ENCODE measurements around the gene SPTBN1. TPM values are rescaled to one million over a fixed set of nuclear protein-coding genes. Genes with fewer than 3 reads are reported as not detected.

Gene SPTBN1
- total and polyA plus RNA-seq, 2 of the 13 experiments (the other 11 are each of a cell fraction or from before 2014, with no cell fraction given): 123 to 299 TPM

DNA sequence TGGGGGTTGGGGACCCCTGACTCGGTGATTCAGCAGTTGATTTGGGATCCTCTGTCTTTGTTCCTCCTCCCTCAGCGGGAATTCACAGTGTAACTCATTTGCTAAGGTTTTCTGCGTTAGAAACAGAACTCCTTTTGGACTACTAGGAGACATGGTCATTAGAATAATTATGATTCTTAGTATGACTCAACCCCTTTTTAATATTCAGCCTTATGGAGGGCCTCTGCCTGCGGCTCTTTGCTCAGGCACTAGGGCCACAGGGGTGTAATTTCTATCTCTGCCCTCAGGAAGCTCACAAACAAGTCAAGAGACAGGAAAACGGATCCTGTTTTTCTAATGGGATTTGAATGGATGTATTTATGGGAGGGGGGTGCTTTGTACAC is 117.4 kb downstream of the SPTBN1 start:
- peaks cover 11 to 35% of the 10 kb centered on the region in 2 experiments for H3K36me3 ChIP-seq (replicated peaks in 1 of 2; ENCODE audit: control insufficient read depth in 1 of 2, insufficient read depth in 2 of 2, low read length in 2 of 2)
- POLR2A ChIA-PET: interaction anchor here (1.8 to 8.8 kb wide), 3 partner anchors 13 to 41 kb away, joined by 7 to 108 read pairs (median 14); no protein-coding TSS in a partner anchor

DNA sequence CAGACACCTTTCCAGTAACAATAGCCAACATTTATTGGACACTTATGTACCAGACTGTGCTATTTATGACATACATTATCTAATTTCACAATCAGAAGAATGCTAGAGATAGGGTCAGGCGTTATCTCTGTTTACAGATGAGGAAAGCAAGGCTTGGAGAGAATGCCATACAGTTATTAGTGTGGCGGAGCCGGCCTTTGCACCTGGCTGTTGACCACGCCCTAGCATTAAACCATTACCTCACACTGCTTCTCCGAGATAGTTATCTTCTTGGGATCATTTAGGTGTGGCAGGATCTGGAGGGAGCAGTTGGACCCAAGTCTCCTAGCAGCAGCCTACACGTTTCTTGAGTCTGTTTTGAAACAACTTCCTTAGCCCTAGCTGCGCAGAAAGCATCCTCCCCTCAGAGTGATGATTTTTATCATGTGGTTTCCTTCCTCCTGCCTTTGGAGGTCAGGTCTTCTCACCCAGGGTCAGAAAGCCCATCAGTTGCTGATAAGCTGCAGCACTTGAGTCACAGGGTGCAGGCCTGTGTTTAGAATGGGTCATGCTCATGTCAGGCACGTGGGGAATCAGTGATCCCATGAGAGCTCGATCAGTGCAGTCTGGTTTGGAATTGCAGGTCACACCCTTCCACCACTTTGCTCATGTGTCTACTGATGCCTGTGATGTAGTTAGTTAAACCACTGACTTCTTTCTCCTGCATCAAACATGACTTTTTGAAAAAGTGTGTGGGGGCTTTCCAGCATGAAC is 118.2 kb downstream of the SPTBN1 start:
- DNase-seq (ENCODE audit: low spot score) (peak; percentile 88), ATAC-seq (peak; percentile 34), FAIRE-seq (no peak)
- Histone ChIP-seq H3K4me2 (ENCODE audit: low read depth, low read length) (peak overlapping the region; percentile 75), H3K36me3 (replicated peaks in 1 of 2; ENCODE audit: control insufficient read depth in 1 of 2, insufficient read depth in 2 of 2, low read length in 2 of 2) (peaks cover 11 to 31% of the 10 kb centered on the region in 2 experiments), H3K27me3 (ENCODE audit: control insufficient read depth in 1 of 2, insufficient read depth in 2 of 2, low read length in 2 of 2) (no peaks in the 10 kb centered on the region), H3K4me1 (ENCODE audit: insufficient read depth, low read length) (peaks cover 100% of the 10 kb centered on the region), H2AFZ (ENCODE audit: low read length) (no peak overlapping the region), H3K79me2 (ENCODE audit: insufficient read depth, low read length) (peaks cover 100% of the 10 kb centered on the region), H4K20me1 (ENCODE audit: insufficient read depth, low read length) (peaks cover 94% of the 10 kb centered on the region), H3K9ac (ENCODE audit: insufficient read depth, low read depth, low read length) (peak overlapping the region; percentile 2; the same call in 1 of the 2 replicates), H3K27ac (ENCODE audit: extremely low read length, insufficient read depth, low read length) (peak overlapping the region; percentile 76), H3K4me3 (replicated peaks in 1 of 3; ENCODE audit: insufficient read depth in 1 of 3, low read depth in 2 of 3, low read length in 3 of 3) (no peak overlapping the region), H3K9me3 (ENCODE audit: low read length) (no peaks in the 10 kb centered on the region)
- ChIA-PET CTCF (ENCODE audit: low intra/inter-chr PET ratio, low total read pairs) (no interaction called here), POLR2A (interaction anchor here (1.8 to 8.8 kb wide), 3 partner anchors 14 to 42 kb away, joined by 7 to 108 read pairs (median 14); no protein-coding TSS in a partner anchor)
- intact Hi-C loops (cut with micrococcal nuclease; ENCODE audit: unreplicated experiment): loop anchor here (5.0 kb wide), 1 partner anchor 117 kb away; the partner anchor contains the start of gene SPTBN1
- BruUV-seq (replicated peaks): no TSS peak
- in situ Hi-C loops (cut with HindIII; ENCODE audit: extremely low pct_ligation_motif_present, low pct_unique_long_range_greater_than_20kb): no loop called here
- WGBS (ENCODE audit: low lambda C conversion rate): 25% methylated on average over 9 of the region's 9 CpGs
- no peak for TF ChIP-seq ZNF709 (CRISPR knock-in tag; IDR thresholded peaks at IDR 0.05)
- TF ChIP-seq, protein P1, sequence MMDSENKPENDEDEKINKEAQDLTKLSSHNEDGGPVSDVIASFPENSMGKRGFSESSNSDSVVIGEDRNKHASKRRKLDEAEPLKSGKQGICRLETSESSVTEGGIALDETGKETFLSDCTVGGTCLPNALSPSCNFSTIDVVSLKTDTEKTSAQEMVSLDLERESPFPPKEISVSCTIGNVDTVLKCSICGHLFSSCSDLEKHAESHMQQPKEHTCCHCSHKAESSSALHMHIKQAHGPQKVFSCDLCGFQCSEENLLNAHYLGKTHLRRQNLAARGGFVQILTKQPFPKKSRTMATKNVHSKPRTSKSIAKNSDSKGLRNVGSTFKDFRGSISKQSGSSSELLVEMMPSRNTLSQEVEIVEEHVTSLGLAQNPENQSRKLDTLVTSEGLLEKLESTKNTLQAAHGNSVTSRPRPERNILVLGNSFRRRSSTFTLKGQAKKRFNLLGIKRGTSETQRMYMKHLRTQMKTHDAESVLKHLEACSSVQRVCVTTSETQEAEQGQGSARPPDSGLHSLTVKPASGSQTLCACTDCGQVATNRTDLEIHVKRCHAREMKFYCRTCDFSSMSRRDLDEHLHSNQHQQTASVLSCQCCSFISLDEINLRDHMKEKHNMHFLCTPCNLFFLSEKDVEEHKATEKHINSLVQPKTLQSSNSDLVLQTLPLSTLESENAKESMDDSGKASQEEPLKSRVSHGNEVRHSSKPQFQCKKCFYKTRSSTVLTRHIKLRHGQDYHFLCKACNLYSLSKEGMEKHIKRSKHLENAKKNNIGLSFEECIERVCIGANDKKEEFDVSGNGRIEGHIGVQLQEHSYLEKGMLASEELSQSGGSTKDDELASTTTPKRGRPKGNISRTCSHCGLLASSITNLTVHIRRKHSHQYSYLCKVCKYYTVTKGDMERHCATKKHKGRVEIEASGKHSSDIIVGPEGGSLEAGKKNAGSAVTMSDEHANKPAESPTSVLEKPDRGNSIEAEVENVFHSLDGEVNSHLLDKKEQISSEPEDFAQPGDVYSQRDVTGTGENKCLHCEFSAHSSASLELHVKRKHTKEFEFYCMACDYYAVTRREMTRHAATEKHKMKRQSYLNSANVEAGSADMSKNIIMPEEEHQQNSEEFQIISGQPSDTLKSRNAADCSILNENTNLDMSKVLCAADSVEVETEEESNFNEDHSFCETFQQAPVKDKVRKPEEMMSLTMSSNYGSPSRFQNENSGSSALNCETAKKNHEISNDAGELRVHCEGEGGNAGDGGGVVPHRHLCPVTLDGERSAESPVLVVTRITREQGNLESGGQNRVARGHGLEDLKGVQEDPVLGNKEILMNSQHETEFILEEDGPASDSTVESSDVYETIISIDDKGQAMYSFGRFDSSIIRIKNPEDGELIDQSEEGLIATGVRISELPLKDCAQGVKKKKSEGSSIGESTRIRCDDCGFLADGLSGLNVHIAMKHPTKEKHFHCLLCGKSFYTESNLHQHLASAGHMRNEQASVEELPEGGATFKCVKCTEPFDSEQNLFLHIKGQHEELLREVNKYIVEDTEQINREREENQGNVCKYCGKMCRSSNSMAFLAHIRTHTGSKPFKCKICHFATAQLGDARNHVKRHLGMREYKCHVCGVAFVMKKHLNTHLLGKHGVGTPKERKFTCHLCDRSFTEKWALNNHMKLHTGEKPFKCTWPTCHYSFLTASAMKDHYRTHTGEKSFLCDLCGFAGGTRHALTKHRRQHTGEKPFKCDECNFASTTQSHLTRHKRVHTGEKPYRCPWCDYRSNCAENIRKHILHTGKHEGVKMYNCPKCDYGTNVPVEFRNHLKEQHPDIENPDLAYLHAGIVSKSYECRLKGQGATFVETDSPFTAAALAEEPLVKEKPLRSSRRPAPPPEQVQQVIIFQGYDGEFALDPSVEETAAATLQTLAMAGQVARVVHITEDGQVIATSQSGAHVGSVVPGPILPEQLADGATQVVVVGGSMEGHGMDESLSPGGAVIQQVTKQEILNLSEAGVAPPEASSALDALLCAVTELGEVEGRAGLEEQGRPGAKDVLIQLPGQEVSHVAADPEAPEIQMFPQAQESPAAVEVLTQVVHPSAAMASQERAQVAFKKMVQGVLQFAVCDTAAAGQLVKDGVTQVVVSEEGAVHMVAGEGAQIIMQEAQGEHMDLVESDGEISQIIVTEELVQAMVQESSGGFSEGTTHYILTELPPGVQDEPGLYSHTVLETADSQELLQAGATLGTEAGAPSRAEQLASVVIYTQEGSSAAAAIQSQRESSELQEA (CRISPR knock-in tag; IDR thresholded peaks at IDR 0.05; ENCODE audit: not compliant biosample characterization): no peak
- TF ChIP-seq, protein P2, sequence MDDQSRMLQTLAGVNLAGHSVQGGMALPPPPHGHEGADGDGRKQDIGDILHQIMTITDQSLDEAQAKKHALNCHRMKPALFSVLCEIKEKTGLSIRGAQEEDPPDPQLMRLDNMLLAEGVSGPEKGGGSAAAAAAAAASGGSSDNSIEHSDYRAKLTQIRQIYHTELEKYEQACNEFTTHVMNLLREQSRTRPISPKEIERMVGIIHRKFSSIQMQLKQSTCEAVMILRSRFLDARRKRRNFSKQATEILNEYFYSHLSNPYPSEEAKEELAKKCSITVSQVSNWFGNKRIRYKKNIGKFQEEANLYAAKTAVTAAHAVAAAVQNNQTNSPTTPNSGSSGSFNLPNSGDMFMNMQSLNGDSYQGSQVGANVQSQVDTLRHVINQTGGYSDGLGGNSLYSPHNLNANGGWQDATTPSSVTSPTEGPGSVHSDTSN (CRISPR knock-in tag; IDR thresholded peaks at IDR 0.05; ENCODE audit: borderline replicate concordance): no peak

More for the DNA sequence above, 117.4 kb downstream of the SPTBN1 start:
- FAIRE-seq: no peak
- peaks cover 95% of the 10 kb centered on the region for H4K20me1 ChIP-seq (ENCODE audit: insufficient read depth, low read length)
- no peak for ATAC-seq
- WGBS (ENCODE audit: low lambda C conversion rate): 54% methylated on average over 5 of the region's 5 CpGs
- BruUV-seq (replicated peaks): TSS peak; percentile 49
- intact Hi-C loops (cut with micrococcal nuclease; ENCODE audit: unreplicated experiment): loop anchor here (2.0 to 5.0 kb wide), 2 partner anchors 15 to 116 kb away; partner anchors contain the start of gene SPTBN1
- no peaks in the 10 kb centered on the region for H3K27me3 ChIP-seq (ENCODE audit: control insufficient read depth in 1 of 2, insufficient read depth in 2 of 2, low read length in 2 of 2)
- peak overlapping the region; percentile 76 for H3K27ac ChIP-seq (ENCODE audit: extremely low read length, insufficient read depth, low read length)
- CTCF ChIA-PET (ENCODE audit: low intra/inter-chr PET ratio, low total read pairs): no interaction called here
- TF ChIP-seq ARID2 (CRISPR knock-in tag; IDR thresholded peaks at IDR 0.05; ENCODE audit: borderline replicate concordance) (0 out of 2 replicates have a peak, but pooled peaks have one; percentile 31), KLF11 (CRISPR knock-in tag; IDR thresholded peaks at IDR 0.05) (0 out of 2 replicates have a peak, but pooled peaks have one; percentile 15), TARDBP (CRISPR knock-in tag; IDR thresholded peaks at IDR 0.05) (no peak), ARNTL (CRISPR knock-in tag; IDR thresholded peaks at IDR 0.05) (no peak), REPIN1 (CRISPR knock-in tag; IDR thresholded peaks at IDR 0.05; ENCODE audit: borderline replicate concordance, low read depth) (0 out of 2 replicates have a peak, but pooled peaks have one; percentile 27)
- peaks cover 100% of the 10 kb centered on the region for H3K4me1 ChIP-seq (ENCODE audit: insufficient read depth, low read length)
- H2AFZ ChIP-seq (ENCODE audit: low read length): no peak overlapping the region
- in situ Hi-C loops (cut with HindIII; ENCODE audit: extremely low pct_ligation_motif_present, low pct_unique_long_range_greater_than_20kb): no loop called here
- peaks cover 100% of the 10 kb centered on the region for H3K79me2 ChIP-seq (ENCODE audit: insufficient read depth, low read length)
- DNase-seq (ENCODE audit: low spot score): no peak
- H3K4me3 ChIP-seq (replicated peaks in 1 of 3; ENCODE audit: insufficient read depth in 1 of 3, low read depth in 2 of 3, low read length in 3 of 3): 0 out of 6 replicates have a peak overlapping the region, but pooled peaks of 1 of the 3 experiments have one; percentile 64
- no peaks in the 10 kb centered on the region for H3K9me3 ChIP-seq (ENCODE audit: low read length)
- peak overlapping the region; percentile 67 for H3K9ac ChIP-seq (ENCODE audit: insufficient read depth, low read depth, low read length)
- H3K4me2 ChIP-seq (ENCODE audit: low read depth, low read length): peak overlapping the region; percentile 75
